Measurements from ENCODE around the gene FGD2.

- no peak for TF ChIP-seq CTCF (IDR thresholded peaks at IDR 0.05)
- TF ChIP-seq POLR2A (IDR thresholded peaks at IDR 0.05): no peak
Observed at GRCh38 chr6:37068356-37069270, 63.2 kb downstream of the FGD2 start.

Measured in testis (tissue), 2 donors.